Gastrocnemius medialis (tissue), 4 donors: ENCODE data around the gene LILRA5. TPM values are rescaled to one million over a fixed set of nuclear protein-coding genes. Genes with fewer than 3 reads are reported as not detected.

Experiments used
- ATAC-seq, 2 donors: fragments of 150-250 bp; one replicate each; pipeline ENCODE4 v1.9.1; 2016
- DNase-seq, 2 donors: peaks; one replicate each; pipeline ENCODE4 v3.0.0-alpha.2; 2019
- H3K27ac ChIP-seq, 4 donors: fragments of 200-600 bp; sonication (generic); 1 replicate in 1 of 4; 2 replicates in 3 of 4; pipeline ENCODE4 v1.5.1; 2016 to 2018; ENCODE audit warnings: mild to moderate bottlenecking in 2 of 4, moderate library complexity in 1 of 4
- H3K27me3 ChIP-seq, 3 donors: fragments of 200-600 bp; sonication (generic) in 2 of 3; 1 replicate in 1 of 3; 2 replicates in 2 of 3; pipeline versions ENCODE4 v1.5.1 to v1.6.0; 2016 to 2019; ENCODE audit warnings: mild to moderate bottlenecking in 1 of 3, moderate library complexity in 1 of 3
- H3K36me3 ChIP-seq, 2 donors: fragments of 200-600 bp; sonication (generic) in 1 of 2; one replicate each; pipeline ENCODE4 v1.5.1; 2017 to 2018
- H3K4me1 ChIP-seq, 2 donors: fragments of 200-600 bp; sonication (generic) in 1 of 2; one replicate each; pipeline ENCODE4 v1.5.1; 2016 to 2017; ENCODE audit warnings: mild to moderate bottlenecking in 2 of 2
- H3K4me3 ChIP-seq, 4 donors: fragments of 200-600 bp; sonication (generic) in 3 of 4; 1 replicate in 1 of 4; 2 replicates in 3 of 4; pipeline ENCODE4 v1.5.1; 2016 to 2019; ENCODE audit warnings: mild to moderate bottlenecking in 2 of 4
- H3K9me3 ChIP-seq, 3 donors: fragments of 200-600 bp; sonication (generic) in 2 of 3; 1 replicate in 1 of 3; 2 replicates in 2 of 3; pipeline ENCODE4 v1.5.1; 2016 to 2019
- POLR2A ChIP-seq, 2 donors: fragments of 450-650 bp; IDR thresholded peaks; one replicate each; pipeline ENCODE4 v1.6.1; 2017; ENCODE audit warnings: antibody characterized with exemption in 2 of 2, mild to moderate bottlenecking in 2 of 2, moderate library complexity in 2 of 2
- in situ Hi-C, 4 donors: fragments of 200-750 bp; cut with MboI; loops; one replicate each; pipeline versions ENCODE4 v1.15.0 to v1.8.0; 2017; ENCODE audit warnings: low sequenced_read_pairs in 4 of 4
- intact Hi-C: fragments of 100-400 bp; cut with DNase I; formaldehyde crosslinking; loops from one replicate; pipeline ENCODE4 v1.15.1; 2023; ENCODE audit warnings: low total_unique reads
- total RNA-seq, 4 donors: library from RNA; depleted of rRNA; stranded (reverse); fragments of >200 nt; gene quantifications; one replicate each; pipeline versions ENCODE4 v1.1.0 to v1.2.3, GENCODE V29; 2016
- TF ChIP-seq, protein P1 (sequence below), 5 experiments: fragments of 450-650 bp in 3 of 5; fragments of 200-600 bp in 2 of 5; sonication (generic) in 2 of 5; IDR thresholded peaks in 4 of 5; conservative IDR thresholded peaks in 1 of 5; 1 replicate in 4 of 5; 2 replicates in 1 of 5; pipeline ENCODE4 v1.5.1; 2016 to 2019; ENCODE audit warnings: antibody characterized with exemption in 5 of 5, mild to moderate bottlenecking in 3 of 5, moderate library complexity in 3 of 5

LILRA5 gene
- total RNA-seq, 4 donors from 2014 or later: 0.98 to 2.4 (median 1.1) TPM; not detected in 1

DNA sequence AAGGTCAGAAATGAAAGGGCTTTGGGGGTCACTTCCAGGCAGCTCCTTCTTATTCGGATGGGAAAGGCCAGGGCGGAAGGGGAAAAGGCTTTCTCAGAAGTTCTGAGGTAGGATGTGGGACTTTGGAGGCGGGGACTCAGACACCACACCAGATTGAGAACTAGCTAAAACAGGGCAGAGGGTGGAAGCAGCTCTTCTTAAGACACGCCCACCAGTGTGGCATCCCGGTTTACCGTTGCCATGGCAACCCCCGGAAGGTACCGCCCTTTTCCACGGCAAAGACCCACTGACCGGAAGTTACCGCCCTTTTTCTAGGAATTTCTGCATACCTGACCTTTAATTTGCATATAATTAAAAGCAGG is 3.8 kb upstream of the LILRA5 start:
- DNase-seq (no peak), ATAC-seq (no peak)
- H3K27ac ChIP-seq: no peak overlapping the region
- no peak for TF ChIP-seq POLR2A (IDR thresholded peaks at IDR 0.05)
- TF ChIP-seq, protein P1, sequence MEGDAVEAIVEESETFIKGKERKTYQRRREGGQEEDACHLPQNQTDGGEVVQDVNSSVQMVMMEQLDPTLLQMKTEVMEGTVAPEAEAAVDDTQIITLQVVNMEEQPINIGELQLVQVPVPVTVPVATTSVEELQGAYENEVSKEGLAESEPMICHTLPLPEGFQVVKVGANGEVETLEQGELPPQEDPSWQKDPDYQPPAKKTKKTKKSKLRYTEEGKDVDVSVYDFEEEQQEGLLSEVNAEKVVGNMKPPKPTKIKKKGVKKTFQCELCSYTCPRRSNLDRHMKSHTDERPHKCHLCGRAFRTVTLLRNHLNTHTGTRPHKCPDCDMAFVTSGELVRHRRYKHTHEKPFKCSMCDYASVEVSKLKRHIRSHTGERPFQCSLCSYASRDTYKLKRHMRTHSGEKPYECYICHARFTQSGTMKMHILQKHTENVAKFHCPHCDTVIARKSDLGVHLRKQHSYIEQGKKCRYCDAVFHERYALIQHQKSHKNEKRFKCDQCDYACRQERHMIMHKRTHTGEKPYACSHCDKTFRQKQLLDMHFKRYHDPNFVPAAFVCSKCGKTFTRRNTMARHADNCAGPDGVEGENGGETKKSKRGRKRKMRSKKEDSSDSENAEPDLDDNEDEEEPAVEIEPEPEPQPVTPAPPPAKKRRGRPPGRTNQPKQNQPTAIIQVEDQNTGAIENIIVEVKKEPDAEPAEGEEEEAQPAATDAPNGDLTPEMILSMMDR (IDR thresholded peaks at IDR 0.05 in 4 of 5, conservative IDR thresholded peaks at IDR 0.05 in 1 of 5): no peak
- H3K9me3 ChIP-seq: no peaks in the 10 kb centered on the region
- in situ Hi-C loops (loop anchor here in 1 of 4 donors (25.0 kb wide), 1 partner anchor 321 kb away; the partner anchor contains the start of gene LILRB1), intact Hi-C loops (no loop called here)
- no peak overlapping the region for H3K4me3 ChIP-seq
- no peaks in the 10 kb centered on the region for H3K4me1 ChIP-seq
- H3K36me3 ChIP-seq: no peaks in the 10 kb centered on the region
- H3K27me3 ChIP-seq: no peaks in the 10 kb centered on the region

DNA sequence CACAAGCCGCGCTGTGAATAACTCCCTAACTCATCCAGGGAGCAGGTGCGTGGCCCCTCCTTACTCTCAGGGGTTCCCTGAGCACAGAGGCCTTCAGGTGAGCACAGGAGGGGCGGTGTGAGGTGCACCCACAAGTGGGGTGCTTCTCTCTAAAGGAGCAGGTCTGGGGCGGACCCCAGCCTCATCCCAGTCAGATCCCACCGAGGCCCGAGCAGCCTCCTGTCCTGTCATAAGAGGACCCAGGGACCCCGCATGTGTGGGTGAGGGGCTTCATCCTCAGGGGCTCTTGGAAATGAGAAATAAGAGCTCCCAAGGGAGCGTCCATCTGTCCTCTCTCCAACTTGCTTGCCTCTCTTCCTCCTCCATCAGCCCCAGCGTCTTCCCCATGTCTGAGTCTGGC is 3.0 kb upstream of the LILRA5 start:
- no peak overlapping the region for H3K4me3 ChIP-seq
- no peak for ATAC-seq
- H3K27me3 ChIP-seq: no peaks in the 10 kb centered on the region
- intact Hi-C loops (no loop called here), in situ Hi-C loops (loop anchor here in 1 of 4 donors (25.0 kb wide), 1 partner anchor 321 kb away; the partner anchor contains the start of gene LILRB1)
- H3K36me3 ChIP-seq: no peaks in the 10 kb centered on the region
- no peak overlapping the region for H3K27ac ChIP-seq
- no peaks in the 10 kb centered on the region for H3K4me1 ChIP-seq
- no peaks in the 10 kb centered on the region for H3K9me3 ChIP-seq
- no peak for DNase-seq
- TF ChIP-seq POLR2A (IDR thresholded peaks at IDR 0.05): no peak
- TF ChIP-seq, protein P1 (IDR thresholded peaks at IDR 0.05 in 4 of 5, conservative IDR thresholded peaks at IDR 0.05 in 1 of 5): no peak

DNA sequence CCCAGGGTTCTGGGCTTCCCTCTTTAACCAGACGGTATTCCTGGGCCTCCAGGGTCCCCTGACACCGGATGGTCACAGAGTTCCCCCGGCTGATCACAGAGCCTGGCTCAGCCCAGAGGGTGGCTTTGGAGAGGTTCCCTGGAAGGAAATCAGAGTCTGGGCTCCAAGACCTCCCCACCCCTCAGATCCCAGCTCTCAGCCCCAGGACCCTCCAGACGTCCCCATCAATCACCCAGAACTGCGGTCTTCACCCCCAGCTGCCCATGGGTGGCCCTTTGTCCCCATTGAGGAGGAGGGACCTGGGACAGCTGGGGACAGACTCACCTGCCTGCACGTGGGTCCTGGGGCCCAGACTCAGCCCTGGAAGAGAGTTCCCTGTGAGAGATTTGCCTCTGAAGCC is 955 bp downstream of the LILRA5 start:
- no peak for DNase-seq
- in situ Hi-C loops: loop anchor here in 1 of 4 donors (25.0 kb wide), 1 partner anchor 325 kb away; the partner anchor contains the start of gene LILRB1
- no peaks in the 10 kb centered on the region for H3K27me3 ChIP-seq
- intact Hi-C loops: no loop called here
- H3K27ac ChIP-seq: no peak overlapping the region
- H3K9me3 ChIP-seq: no peaks in the 10 kb centered on the region
- no peak overlapping the region for H3K4me3 ChIP-seq
- TF ChIP-seq POLR2A (IDR thresholded peaks at IDR 0.05): no peak
- no peaks in the 10 kb centered on the region for H3K36me3 ChIP-seq
- H3K4me1 ChIP-seq: no peaks in the 10 kb centered on the region
- no peak for ATAC-seq

DNA sequence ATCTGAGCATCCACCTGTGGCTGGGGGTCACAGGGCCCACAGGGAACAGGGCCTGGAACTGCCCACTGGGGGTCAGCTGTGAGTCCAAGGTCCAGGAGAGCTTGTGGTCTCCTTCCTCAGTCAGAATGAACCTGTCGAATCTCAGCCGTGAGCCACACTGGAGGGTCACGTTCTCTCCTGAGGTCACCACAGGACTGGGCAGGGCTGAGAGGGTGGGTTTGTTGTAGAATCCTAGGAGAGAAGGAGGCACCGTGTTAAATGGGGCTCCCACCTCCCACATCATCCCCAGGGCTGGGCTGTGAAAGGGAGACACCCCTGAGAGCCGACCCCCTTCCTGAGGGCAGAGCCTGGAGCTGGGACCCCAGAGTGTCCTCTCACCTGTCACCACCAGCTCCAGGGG is 1.5 kb downstream of the LILRA5 start:
- in situ Hi-C loops (loop anchor here in 1 of 4 donors (25.0 kb wide), 1 partner anchor 326 kb away; the partner anchor contains the start of gene LILRB1), intact Hi-C loops (no loop called here)
- no peak for DNase-seq
- Histone ChIP-seq H3K27ac (no peak overlapping the region), H3K9me3 (no peaks in the 10 kb centered on the region), H3K4me1 (no peaks in the 10 kb centered on the region), H3K36me3 (no peaks in the 10 kb centered on the region), H3K4me3 (no peak overlapping the region), H3K27me3 (no peaks in the 10 kb centered on the region)
- TF ChIP-seq POLR2A (IDR thresholded peaks at IDR 0.05): no peak
- TF ChIP-seq, protein P1 (IDR thresholded peaks at IDR 0.05 in 4 of 5, conservative IDR thresholded peaks at IDR 0.05 in 1 of 5): no peak
- ATAC-seq: no peak

DNA sequence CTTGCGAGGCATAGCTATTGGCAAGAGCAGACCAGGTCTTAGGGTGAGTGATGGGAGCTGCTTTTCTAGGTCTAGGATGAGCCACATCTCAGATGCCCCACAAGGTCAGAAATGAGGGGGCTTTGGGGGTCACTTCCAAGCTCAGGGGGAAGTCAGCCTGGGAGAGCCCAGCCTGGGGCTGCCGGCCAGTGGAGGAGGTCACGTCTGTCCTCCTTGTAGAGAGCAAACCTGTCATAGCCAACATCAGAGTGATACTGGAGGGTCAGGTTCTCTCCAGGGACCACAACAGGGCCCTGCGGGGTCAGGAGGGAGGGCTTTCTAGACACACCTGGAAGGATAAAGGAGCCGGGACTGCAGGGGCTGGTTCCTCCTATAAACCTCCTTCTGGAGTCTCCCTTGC is 2.4 kb downstream of the LILRA5 start:
- Histone ChIP-seq H3K4me1 (no peaks in the 10 kb centered on the region), H3K27ac (no peak overlapping the region), H3K27me3 (no peaks in the 10 kb centered on the region), H3K4me3 (no peak overlapping the region), H3K36me3 (no peaks in the 10 kb centered on the region), H3K9me3 (no peaks in the 10 kb centered on the region)
- intact Hi-C loops: no loop called here
- no peak for TF ChIP-seq POLR2A (IDR thresholded peaks at IDR 0.05)
- TF ChIP-seq, protein P1 (IDR thresholded peaks at IDR 0.05 in 4 of 5, conservative IDR thresholded peaks at IDR 0.05 in 1 of 5): no peak
- ATAC-seq (no peak), DNase-seq (no peak)
- in situ Hi-C loops: loop anchor here in 1 of 4 donors (25.0 kb wide), 1 partner anchor 327 kb away; the partner anchor contains the start of gene LILRB1
